Cardiac muscle cell (in vitro differentiated cells and primary cell): ENCODE results near the gene MT1B. TPM values are rescaled to one million over a fixed set of nuclear protein-coding genes. Genes with fewer than 3 reads are reported as not detected.

ENCODE experiments used
- DNase-seq, 2 donors: peaks; one replicate each; pipeline versions ENCODE4 v3.0.0 to v3.0.0-alpha.2; 2010 to 2017; ENCODE audit warnings: low read depth in 1 of 2, low spot score in 1 of 2
- H3K27ac ChIP-seq: fragments of 200-600 bp; sonication (generic); 2 replicates; pipeline ENCODE4 v1.5.1; 2016
- H3K27me3 ChIP-seq: fragments of 200-600 bp; sonication (generic); 2 replicates; pipeline ENCODE4 v1.6.0; 2016; ENCODE audit warnings: control low read depth
- H3K36me3 ChIP-seq: fragments of 200-600 bp; sonication (generic); 2 replicates; pipeline ENCODE4 v1.5.1; 2016; ENCODE audit warnings: control low read depth
- H3K4me1 ChIP-seq: fragments of 200-600 bp; sonication (generic); 2 replicates; pipeline ENCODE4 v1.8.1; 2017; ENCODE audit warnings: low read depth, mild to moderate bottlenecking, mixed run types
- H3K4me3 ChIP-seq: fragments of 200-600 bp; sonication (generic); 2 replicates; pipeline ENCODE4 v1.5.1; 2016; ENCODE audit warnings: mild to moderate bottlenecking
- H3K9me3 ChIP-seq: fragments of 200-600 bp; sonication (generic); 2 replicates; pipeline ENCODE4 v1.5.1; 2017; ENCODE audit warnings: low read depth, mild to moderate bottlenecking, control low read depth
- CTCF ChIP-seq: IDR thresholded peaks from 2 replicates; pipeline ENCODE4 v1.5.1; 2012; ENCODE audit warnings: low read depth, mild to moderate bottlenecking, low read length
- polyA plus RNA-seq: library from polyadenylated mRNA; unstranded; fragments of >200 nt; fragmentation: Nextera tagmentation; extraction: Ambion mirVana; gene quantifications from 2 replicates; pipeline ENCODE4 v1.2.1, GENCODE V29; 2016
- total RNA-seq: library from RNA; depleted of rRNA; stranded (reverse); fragments of >200 nt; gene quantifications from 2 replicates; pipeline ENCODE4 v1.2.3, GENCODE V29; 2016

MT1B gene
- total and polyA plus RNA-seq, 2 experiments from 2014 or later, result not detected

DNA sequence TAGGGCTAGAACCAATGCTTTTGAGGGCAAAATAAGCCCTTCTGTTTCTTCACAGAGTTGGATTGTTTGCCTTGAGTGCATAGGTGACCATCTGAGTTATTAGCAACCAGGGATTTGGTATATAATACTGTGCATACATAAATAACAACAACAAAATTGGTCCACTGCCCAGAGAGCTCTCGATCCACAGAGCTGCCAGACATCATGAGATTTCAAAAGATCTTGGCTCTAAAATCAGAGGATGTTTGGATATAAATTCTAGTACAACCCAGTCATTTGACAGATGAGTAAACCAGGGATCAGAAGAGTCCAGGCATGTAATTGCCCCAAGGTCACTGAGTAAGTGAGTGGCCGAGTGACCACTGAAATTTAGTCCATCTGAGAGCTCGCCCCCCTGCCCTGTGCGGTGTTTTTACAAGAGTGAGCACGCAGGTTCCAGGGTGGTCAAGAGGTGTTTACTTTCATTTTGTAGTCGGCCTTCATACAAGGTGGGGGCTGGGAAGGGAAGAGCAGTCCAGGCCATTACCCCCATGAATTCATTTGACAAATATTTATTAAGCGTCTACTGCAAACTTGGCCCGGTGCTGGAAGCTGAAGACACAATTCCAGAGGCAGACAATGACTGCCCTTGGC is 45.1 kb upstream of the MT1B start:
- peak in 1 of 2 donors; percentile 87 for DNase-seq
- Histone ChIP-seq H3K27me3 (peaks cover 57% of the 10 kb centered on the region), H3K27ac (no peak overlapping the region), H3K36me3 (no peaks in the 10 kb centered on the region), H3K4me1 (peaks cover 11% of the 10 kb centered on the region), H3K4me3 (no peak overlapping the region), H3K9me3 (no peaks in the 10 kb centered on the region)
- no peak for TF ChIP-seq CTCF

DNA sequence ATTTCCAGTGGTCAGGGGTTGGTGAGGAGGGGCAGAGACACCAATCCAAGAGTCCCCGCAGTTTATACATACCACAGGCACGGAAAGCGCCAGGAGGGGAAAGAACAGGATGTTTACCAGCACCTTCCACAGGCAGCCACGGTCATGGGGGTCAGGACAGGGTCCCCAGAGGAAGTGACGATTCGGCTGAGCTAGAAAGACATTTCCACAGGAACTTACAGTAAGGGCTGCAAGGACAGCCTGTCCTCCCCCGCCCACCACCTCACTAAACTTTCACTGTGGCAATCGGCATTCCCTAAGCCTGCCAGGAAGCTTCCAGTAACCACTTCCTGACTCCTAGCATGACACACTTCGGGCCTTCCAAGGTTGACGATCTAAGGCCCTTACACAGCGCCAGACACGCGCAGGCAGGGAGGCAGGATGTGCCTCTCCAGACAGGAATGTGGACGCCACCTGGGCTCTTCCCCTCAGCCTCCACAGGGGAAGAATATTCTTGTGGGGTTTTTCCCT is 44.5 kb upstream of the MT1B start:
- H3K27me3 ChIP-seq, result peaks cover 57% of the 10 kb centered on the region

GRCh38 chr16:56607675-56608042 is 44.0 kb upstream of the MT1B start:
- no peak for TF ChIP-seq CTCF

More for the DNA sequence above, 44.5 kb upstream of the MT1B start:
- no peak overlapping the region for H3K27ac ChIP-seq
- TF ChIP-seq CTCF, result no peak
- no peaks in the 10 kb centered on the region for H3K36me3 ChIP-seq
- H3K4me1 ChIP-seq, result peaks cover 11% of the 10 kb centered on the region
- H3K9me3 ChIP-seq, result no peaks in the 10 kb centered on the region
- no peak overlapping the region for H3K4me3 ChIP-seq
- DNase-seq, result peak in 1 of 2 donors; percentile 99

DNA sequence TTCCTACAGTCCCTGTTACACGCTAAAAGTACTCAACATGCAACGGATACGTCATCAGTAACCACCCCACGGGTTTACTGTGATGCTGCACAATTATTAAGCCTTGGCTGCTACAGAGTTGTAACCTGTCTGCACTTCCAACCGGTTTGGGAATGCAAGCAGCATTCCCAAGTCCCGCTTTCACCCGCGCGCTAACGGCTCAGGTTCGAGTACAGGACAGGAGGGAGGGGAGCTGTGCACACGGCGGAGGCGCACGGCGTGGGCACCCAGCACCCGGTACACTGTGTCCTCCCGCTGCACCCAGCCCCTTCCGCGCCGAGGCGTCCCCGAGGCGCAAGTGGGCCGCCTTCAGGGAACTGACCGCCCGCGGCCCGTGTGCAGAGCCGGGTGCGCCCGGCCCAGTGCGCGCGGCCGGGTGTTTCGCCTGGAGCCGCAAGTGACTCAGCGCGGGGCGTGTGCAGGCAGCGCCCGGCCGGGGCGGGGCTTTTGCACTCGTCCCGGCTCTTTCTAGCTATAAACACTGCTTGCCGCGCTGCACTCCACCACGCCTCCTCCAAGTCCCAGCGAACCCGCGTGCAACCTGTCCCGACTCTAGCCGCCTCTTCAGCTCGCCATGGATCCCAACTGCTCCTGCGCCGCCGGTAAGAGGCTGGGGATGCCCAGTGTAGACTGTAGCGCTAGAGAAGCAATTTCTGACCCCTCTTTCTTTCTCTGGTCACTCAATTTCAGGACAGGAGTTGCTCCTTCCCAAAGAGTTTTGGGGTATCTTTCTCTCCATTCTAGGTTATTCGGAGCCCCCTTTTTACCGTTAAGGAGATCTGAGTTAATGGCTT is 43.4 kb upstream of the MT1B start, which contains the start of gene MT2A:
Gene MT2A (plus strand): TSS at position 542 of the 833 bp plus-strand sequence. CDS start 72 bp downstream, at position 614.
- no peaks in the 10 kb centered on the region for H3K36me3 ChIP-seq
- no peaks in the 10 kb centered on the region for H3K9me3 ChIP-seq
- peaks cover 63% of the 10 kb centered on the region for H3K27me3 ChIP-seq
- DNase-seq, result peak; percentile 92 to 98
- no peak for TF ChIP-seq CTCF
- no peak within 1 kb of the TSS for H3K27ac ChIP-seq
- peaks cover 11% of the 10 kb centered on the region for H3K4me1 ChIP-seq
- peak within 1 kb of the TSS; percentile 18 for H3K4me3 ChIP-seq

More at GRCh38 chr16:56607675-56608042, 44.0 kb upstream of the MT1B start:
- no peak for DNase-seq
- Histone ChIP-seq H3K36me3 (no peaks in the 10 kb centered on the region), H3K4me1 (peaks cover 11% of the 10 kb centered on the region), H3K9me3 (no peaks in the 10 kb centered on the region), H3K4me3 (no peak overlapping the region), H3K27ac (no peak overlapping the region), H3K27me3 (peaks cover 57% of the 10 kb centered on the region)

DNA sequence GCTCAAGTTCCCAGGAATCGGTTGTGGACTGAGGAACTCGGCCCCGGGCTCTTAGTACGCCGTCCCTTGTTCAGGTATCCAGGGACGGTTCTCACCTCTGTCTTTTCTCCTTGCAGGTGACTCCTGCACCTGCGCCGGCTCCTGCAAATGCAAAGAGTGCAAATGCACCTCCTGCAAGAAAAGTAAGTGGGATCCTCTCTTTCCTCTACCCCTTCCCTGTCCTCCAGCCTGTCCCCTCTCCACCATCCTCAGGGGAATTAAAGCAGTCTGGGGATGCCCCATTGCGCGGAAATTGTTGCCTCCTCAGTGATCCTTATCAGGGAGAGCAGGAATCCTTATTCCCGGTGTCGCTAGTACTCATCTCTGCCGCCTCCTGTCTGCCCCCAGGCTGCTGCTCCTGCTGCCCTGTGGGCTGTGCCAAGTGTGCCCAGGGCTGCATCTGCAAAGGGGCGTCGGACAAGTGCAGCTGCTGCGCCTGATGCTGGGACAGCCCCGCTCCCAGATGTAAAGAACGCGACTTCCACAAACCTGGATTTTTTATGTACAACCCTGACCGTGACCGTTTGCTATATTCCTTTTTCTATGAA is 42.7 kb upstream of the MT1B start:
- peaks cover 11% of the 10 kb centered on the region for H3K4me1 ChIP-seq
- no peak for DNase-seq
- no peak for TF ChIP-seq CTCF
- H3K27ac ChIP-seq, result no peak overlapping the region
- H3K36me3 ChIP-seq, result no peaks in the 10 kb centered on the region
- peak overlapping the region; percentile 18 for H3K4me3 ChIP-seq
- peaks cover 70% of the 10 kb centered on the region for H3K27me3 ChIP-seq
- no peaks in the 10 kb centered on the region for H3K9me3 ChIP-seq
